HepG2 (cell line): Measurements from ENCODE around the gene FBP1. TPM values are rescaled to one million over a fixed set of nuclear protein-coding genes. Genes with fewer than 3 reads are reported as not detected.

Experiments used
- CAMTA2 ChIP-seq: sonication (generic); formaldehyde crosslinking; IDR thresholded peaks from 2 replicates; pipeline ENCODE4 v1.4.0; 2020; ENCODE audit warnings: mild to moderate bottlenecking, missing genetic modification reagents, borderline replicate concordance
- IRX3 ChIP-seq: sonication (generic); formaldehyde crosslinking; IDR thresholded peaks from 2 replicates; pipeline ENCODE4 v1.8.1; 2023; ENCODE audit warnings: mild to moderate bottlenecking, low read depth, missing genetic modification reagents, borderline replicate concordance
- KAT7 ChIP-seq: IDR thresholded peaks from 2 replicates; pipeline ENCODE4 v1.6.1; 2018; ENCODE audit warnings: borderline replicate concordance, missing compliant biosample characterization
- MLX ChIP-seq: IDR thresholded peaks from 2 replicates; pipeline ENCODE4 v1.6.1; 2016
- NFKBIZ ChIP-seq: IDR thresholded peaks from 2 replicates; pipeline ENCODE4 v1.6.1; 2018; ENCODE audit warnings: missing genetic modification reagents, missing compliant biosample characterization
- RBAK ChIP-seq: sonication (generic); formaldehyde crosslinking; IDR thresholded peaks from 2 replicates; pipeline ENCODE4 v1.5.1; 2020; ENCODE audit warnings: mild to moderate bottlenecking, missing genetic modification reagents
- SKI ChIP-seq: fragments of 450-650 bp; IDR thresholded peaks from one replicate; pipeline ENCODE4 v1.6.1; 2018; ENCODE audit warnings: mild to moderate bottlenecking; ENCODE audit not compliant: partially characterized antibody
- STAT6 ChIP-seq: sonication (generic); formaldehyde crosslinking; IDR thresholded peaks from 2 replicates; pipeline ENCODE4 v1.4.0; 2020; ENCODE audit warnings: missing genetic modification reagents, mild to moderate bottlenecking, borderline replicate concordance
- ZFX ChIP-seq: sonication (generic); formaldehyde crosslinking; IDR thresholded peaks from 2 replicates; pipeline ENCODE4 v1.4.0; 2020; ENCODE audit warnings: mild to moderate bottlenecking, low read depth, missing genetic modification reagents, moderate library complexity
- polyA plus RNA-seq, 8 experiments: library from polyadenylated mRNA; depleted of rRNA in 3 of 8; stranded (reverse) in 7 of 8; unstranded in 1 of 8; fragments of >200 nt; fragmentation: Illumina TruSeq in 4 of 8; extraction: Trizol in 4 of 8; gene quantifications; 2 replicates each; pipeline versions ENCODE4 v1.2.1 to v1.2.3, GENCODE V29; 2011 to 2016; ENCODE audit warnings: low read depth in 4 of 8, missing spikeins in 1 of 8, mixed read lengths in 1 of 8; ENCODE audit not compliant: insufficient read depth in 1 of 8
- total RNA-seq, 5 experiments: library from RNA; depleted of rRNA; stranded (reverse); fragments of >200 nt; fragmentation: Illumina TruSeq; extraction: Trizol; gene quantifications; 2 replicates each; pipeline ENCODE4 v1.2.3, GENCODE V29; 2016; ENCODE audit warnings: low read depth in 1 of 5

FBP1 gene
- total and polyA plus RNA-seq, 2 of the 13 experiments (the other 11 are each of a cell fraction or from before 2014, with no cell fraction given) = 0.29 to 0.53 TPM

- TF ChIP-seq STAT6 (CRISPR knock-in tag) (no peak), NFKBIZ (CRISPR knock-in tag) (no peak), MLX (CRISPR knock-in tag) (no peak), KAT7 (CRISPR knock-in tag) (no peak), CAMTA2 (CRISPR knock-in tag) (no peak), SKI (no peak), IRX3 (CRISPR knock-in tag) (no peak), RBAK (CRISPR knock-in tag) (no peak), ZFX (CRISPR knock-in tag) (no peak)
These were observed 40.2 kb downstream of the FBP1 start (continued) for GRCh38 chr9:94599102-94599501.
